ENCODE data around the gene GPC5. TPM values are rescaled to one million over a fixed set of nuclear protein-coding genes. Genes with fewer than 3 reads are reported as not detected.

Gene GPC5
- total and polyA plus RNA-seq, 2 of the 8 experiments (the other 6 are each of a cell fraction or from before 2014, with no cell fraction given) = 0.20 to 0.39 TPM

GRCh38 chr13:91351980-91352379 is 46.4 kb upstream of the GPC5 start:
- H3K27ac ChIP-seq (ENCODE audit: low read depth, low read length) = no peak overlapping the region
- H4K20me1 ChIP-seq (replicated peaks in 1 of 2; ENCODE audit: control insufficient read depth in 1 of 2, insufficient read depth in 2 of 2, low read length in 2 of 2) = peaks cover 20 to 24% of the 10 kb centered on the region in 2 experiments
- H3K23ac ChIP-seq (ENCODE audit: insufficient read length) = no peak overlapping the region
- ChIA-PET POLR2A (ENCODE audit: partially characterized antibody) (interaction anchor here (0.7 to 1.5 kb wide), 5 partner anchors 8 to 31 kb away, joined by 3 to 5 read pairs (median 3); no protein-coding TSS in a partner anchor), CTCF (ENCODE audit: partially characterized antibody) (interaction anchor here (1.0 to 1.7 kb wide), 2 partner anchors 21 to 43 kb away, joined by 3 read pairs; no protein-coding TSS in a partner anchor)
- no peak overlapping the region for H4K5ac ChIP-seq (ENCODE audit: insufficient read length, low read depth, low read length)
- H4K91ac ChIP-seq (replicated peaks; ENCODE audit: insufficient read length, low read length) = no peak overlapping the region
- H2AFZ ChIP-seq (ENCODE audit: low read length) = no peak overlapping the region
- H2BK12ac ChIP-seq (ENCODE audit: low read depth, low read length) = no peak overlapping the region
- peak; percentile 80 for TF ChIP-seq POLR2AphosphoS5 (IDR thresholded peaks at IDR 0.05; ENCODE audit: low read depth, low read length)
- TF ChIP-seq FOSL1 (IDR thresholded peaks at IDR 0.05; ENCODE audit: insufficient read depth, low read depth, low read length) = no peak
- no peak overlapping the region for H4K8ac ChIP-seq (ENCODE audit: extremely low read depth, insufficient read depth, low read length)
- H3K79me1 ChIP-seq (ENCODE audit: low read depth, low read length) = 0 out of 2 replicates have a peak, but pooled peaks cover 4% of the 10 kb centered on the region
- no peak overlapping the region for H3K14ac ChIP-seq (ENCODE audit: insufficient read length)
- DNase-seq (ENCODE audit: low read depth in 1 of 2, low spot score in 2 of 2) (no peak), FAIRE-seq (no peak)
- WGBS, 2 experiments (ENCODE audit: extremely low coverage in 1 of 2, insufficient coverage in 1 of 2, insufficient read length in 1 of 2, insufficient replicate concordance in 2 of 2, low coverage in 1 of 2, low lambda C conversion rate in 2 of 2, missing lambda C conversion rate in 1 of 2) = 100% methylated on average over 2 of the region's 2 CpGs; no CpG with 5 or more reads in 1 of the 2 experiments
- no peak overlapping the region for H2AK5ac ChIP-seq (ENCODE audit: low read depth, low read length)
- H3K36me3 ChIP-seq (ENCODE audit: control insufficient read depth in 2 of 4, insufficient read depth in 4 of 4, low read length in 3 of 4) = peaks cover 19 to 77% (median 57%) of the 10 kb centered on the region in 4 experiments
- H2BK120ac ChIP-seq (replicated peaks; ENCODE audit: low read depth, low read length) = no peak overlapping the region
- no peak overlapping the region for H3K9ac ChIP-seq (replicated peaks in 1 of 4; ENCODE audit: extremely low read depth in 1 of 4, low read depth in 3 of 4, low read length in 3 of 4)
- no peak overlapping the region for H2BK20ac ChIP-seq (ENCODE audit: low read length)
- H3K4me3 ChIP-seq (ENCODE audit: extremely low read depth in 1 of 4, insufficient read depth in 2 of 4, low read depth in 3 of 4, low read length in 4 of 4) = peak overlapping the region in 1 of 4 experiments; percentile 97; a peak in 2 of 8 replicates
- no peak overlapping the region for H3K56ac ChIP-seq (replicated peaks; ENCODE audit: insufficient read length, low read depth, low read length)
- no peak overlapping the region for H3K4ac ChIP-seq (replicated peaks; ENCODE audit: insufficient read length, low read depth, low read length)
- peaks cover 13 to 60% of the 10 kb centered on the region in 2 experiments for H3K79me2 ChIP-seq (ENCODE audit: control insufficient read depth in 1 of 2, insufficient read depth in 2 of 2, low read length in 2 of 2)
- H3K9me3 ChIP-seq (ENCODE audit: insufficient read depth in 2 of 2, low read depth in 1 of 2, low read length in 1 of 2) = no peaks in the 10 kb centered on the region
- H3K4me1 ChIP-seq (replicated peaks in 1 of 4; ENCODE audit: control insufficient read depth in 3 of 4, insufficient read depth in 4 of 4, low read length in 3 of 4) = peaks cover 0 to 9% (median 6%) of the 10 kb centered on the region in 4 experiments; a peak in 5 of 7 replicates
- peak overlapping the region; percentile 6 to 47; a peak in 1 of 4 replicates for H3K4me2 ChIP-seq (ENCODE audit: insufficient read depth in 1 of 2, low read depth in 2 of 2, low read length in 2 of 2)
- no peak overlapping the region for H2BK15ac ChIP-seq (ENCODE audit: low read length)
- H2BK5ac ChIP-seq (ENCODE audit: low read depth, low read length) = no peak overlapping the region
- H3K27me3 ChIP-seq (replicated peaks in 1 of 4; ENCODE audit: control insufficient read depth in 3 of 4, extremely low read depth in 1 of 4, insufficient read depth in 3 of 4, low read length in 3 of 4) = no peaks in the 10 kb centered on the region
- H3K18ac ChIP-seq (ENCODE audit: extremely low read depth, low read length) = no peak overlapping the region
- H3K23me2 ChIP-seq (ENCODE audit: low read depth, low read length) = no peaks in the 10 kb centered on the region; the same call in 1 of the 2 replicates

All from H1 (cell line).